ENCODE measurements around the gene A2M.

DNA sequence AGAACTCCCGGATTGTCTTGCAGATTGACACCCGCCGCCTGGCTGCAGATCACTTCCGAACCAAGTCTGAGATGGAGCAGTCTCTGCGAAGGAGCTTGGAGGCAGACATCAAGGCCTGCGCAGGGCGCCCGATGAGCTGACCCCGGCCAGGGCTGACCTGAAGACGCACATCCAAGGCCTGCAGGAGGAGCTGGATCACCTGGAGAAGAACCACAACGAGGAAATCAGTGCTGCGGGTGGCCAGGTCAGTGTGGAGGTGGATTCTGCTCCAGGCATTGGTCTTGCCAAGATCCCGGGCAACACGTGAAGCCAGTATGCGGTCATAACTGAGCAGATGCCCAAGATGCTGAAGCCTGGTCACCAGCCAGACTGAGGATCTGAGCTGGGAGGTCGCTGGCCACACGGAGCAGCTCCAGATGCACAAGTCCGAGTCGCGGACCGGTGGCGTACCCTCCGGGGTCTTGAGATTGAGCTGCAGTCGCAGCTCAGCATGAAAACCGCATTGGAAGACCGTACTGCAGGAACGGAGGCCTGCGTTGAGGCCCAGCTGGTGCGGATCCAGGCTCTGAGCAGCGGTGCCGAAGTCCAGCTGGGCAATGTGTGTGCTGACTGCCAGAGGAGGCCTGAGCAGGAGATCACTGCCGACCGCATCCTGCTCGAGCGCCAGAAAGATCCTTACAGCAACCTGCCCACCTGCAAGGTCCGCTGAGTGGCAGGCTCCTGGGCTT is 12.4 kb upstream of the A2M start:
- no peak for TF ChIP-seq CTCF (IDR thresholded peaks at IDR 0.05; ENCODE audit: insufficient read depth, low read depth, low read length)
- no peak for TF ChIP-seq EZH2 (IDR thresholded peaks at IDR 0.05; ENCODE audit: insufficient read depth, low read length)
